Renal pelvis (tissue), 4 donors: ENCODE measurements around the gene RPH3AL. TPM values are rescaled to one million over a fixed set of nuclear protein-coding genes. Genes with fewer than 3 reads are reported as not detected.
"Not testable (repeated sequence)": the region's sequence is repeated elsewhere in the genome, so short reads cannot be mapped to it uniquely, and the experiment has no call there.

ENCODE experiments used
- DNase-seq: peaks from one replicate; pipeline ENCODE4 v3.0.0-alpha.2; 2013
- polyA plus RNA-seq, 3 donors: library from polyadenylated mRNA; unstranded; fragments of 120-200 nt; gene quantifications; one replicate each; pipeline ENCODE4 v1.2.1, GENCODE V29; 2013; ENCODE audit not compliant: insufficient read length in 3 of 3

RPH3AL gene
- polyA plus RNA-seq, 3 donors = 15.7 to 29.5 (median 23.1) TPM

DNA sequence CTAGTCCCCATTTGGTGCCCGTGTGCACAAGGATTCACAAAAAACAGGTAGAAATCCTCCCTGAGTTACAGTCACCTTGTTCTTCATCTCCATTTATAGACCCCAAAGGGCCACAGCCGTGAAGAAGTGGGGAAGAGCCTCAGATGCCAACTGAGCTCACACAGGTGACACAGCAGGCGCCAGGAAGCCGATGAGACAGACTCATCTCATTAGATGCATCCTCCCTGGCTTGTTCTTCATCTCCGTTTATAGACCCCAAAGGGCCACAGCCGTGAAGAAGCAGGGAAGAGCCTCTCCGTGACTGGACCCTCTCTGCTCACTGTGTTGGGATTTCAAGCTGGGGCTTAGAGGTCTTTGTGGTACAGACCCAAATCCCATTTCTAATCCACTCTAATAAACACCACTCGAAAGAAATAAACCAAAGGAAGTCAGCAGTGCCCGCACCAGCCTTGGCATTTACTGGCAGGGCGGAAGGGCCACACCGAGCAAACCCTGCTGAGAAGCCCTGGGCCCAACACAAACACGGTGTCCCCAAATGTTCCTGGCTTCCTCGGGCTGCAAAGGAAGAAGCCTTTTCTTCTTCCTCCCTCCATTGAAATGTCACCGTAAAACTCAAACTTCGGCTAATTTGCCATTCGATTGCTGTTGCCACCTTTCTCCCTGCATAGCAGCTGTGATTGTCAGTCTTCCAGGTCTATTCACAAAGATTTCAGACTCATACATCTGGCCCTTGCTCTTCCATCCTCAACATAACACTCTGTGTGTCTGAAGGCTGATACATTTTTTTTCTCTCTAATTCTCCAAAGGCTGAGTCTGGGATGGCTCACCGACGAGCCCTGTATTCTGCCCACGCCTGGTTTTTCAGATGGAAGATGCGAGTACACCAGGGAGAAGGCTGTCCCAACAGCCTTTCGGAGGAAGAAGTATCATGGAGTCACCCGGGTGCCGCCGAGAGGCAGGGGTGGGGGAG, 126.2 kb downstream of the RPH3AL start:
- no peak for DNase-seq

DNA sequence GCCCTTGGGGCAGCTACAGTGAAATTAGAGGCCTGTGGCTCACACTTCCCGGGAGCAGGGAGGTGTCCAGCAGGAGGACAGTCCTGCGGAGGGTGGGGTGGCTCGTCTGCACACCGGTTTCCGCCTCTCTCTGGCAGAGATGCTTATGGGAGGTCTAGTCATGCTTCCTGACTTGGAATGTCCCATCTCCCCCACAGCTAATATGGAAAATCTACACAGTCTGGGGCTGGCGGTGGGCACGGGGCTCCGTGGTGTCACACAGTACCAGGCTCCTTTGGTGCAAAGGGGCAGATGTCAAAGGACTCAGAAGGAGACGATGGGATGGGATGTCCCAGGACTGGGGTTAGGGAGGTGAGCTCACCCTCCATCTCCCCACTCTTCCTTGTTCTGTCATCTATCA, 127.1 kb downstream of the RPH3AL start:
- no peak for DNase-seq

DNA sequence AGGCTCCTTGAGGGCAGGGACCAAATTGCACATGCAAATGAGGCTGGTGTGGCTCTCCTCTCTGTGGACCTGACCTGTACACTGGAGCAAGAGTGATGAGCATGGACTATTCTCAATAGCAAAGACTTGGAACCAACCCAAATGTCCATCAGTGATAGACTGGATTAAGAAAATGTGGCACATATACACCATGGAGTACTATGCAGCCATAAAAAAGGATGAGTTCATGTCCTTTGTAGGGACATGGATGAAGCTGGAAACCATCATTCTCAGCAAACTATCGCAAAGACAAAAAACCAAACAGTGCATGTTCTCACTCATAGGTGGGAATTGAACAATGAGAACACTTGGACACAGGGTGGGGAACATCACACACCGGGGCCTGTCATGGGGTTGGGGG, 128.0 kb downstream of the RPH3AL start:
- DNase-seq = not testable (repeated sequence)

DNA sequence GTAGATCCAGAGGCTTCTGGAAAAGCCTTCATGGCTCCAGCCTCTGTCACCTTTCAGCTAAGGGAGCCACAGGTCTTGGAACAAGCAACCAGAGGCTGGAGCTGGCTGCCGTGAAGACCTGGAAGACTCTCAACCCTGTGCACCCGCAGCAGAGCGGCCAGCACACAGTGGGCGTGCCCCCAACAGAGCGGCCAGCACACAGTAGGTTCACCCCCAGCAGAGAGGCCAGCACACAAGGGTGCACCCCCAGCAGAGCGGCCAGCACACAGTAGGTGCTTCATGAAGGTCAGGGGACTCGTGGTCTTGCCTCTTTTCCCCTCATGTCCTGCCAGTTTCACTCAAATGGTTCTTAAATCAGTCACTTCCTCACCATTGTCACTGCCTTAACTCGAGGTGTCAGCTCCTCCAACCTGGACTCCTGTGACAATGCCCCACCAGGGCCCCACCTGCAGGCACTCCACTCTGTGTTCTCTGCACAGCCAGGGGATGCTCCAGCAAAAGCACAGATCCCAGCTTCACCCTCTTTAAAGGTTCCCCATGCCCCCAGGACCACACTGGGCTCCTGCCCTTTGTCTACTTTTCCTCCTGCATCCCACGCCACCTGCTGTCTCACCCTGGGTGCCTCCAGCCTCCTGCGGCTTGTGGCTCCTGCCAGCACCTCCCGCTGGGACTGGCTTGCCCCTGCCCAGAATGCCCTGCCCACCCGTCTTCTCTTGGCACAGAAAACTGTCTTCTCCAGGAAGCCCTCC, 128.7 kb downstream of the RPH3AL start:
- DNase-seq = no peak

DNA sequence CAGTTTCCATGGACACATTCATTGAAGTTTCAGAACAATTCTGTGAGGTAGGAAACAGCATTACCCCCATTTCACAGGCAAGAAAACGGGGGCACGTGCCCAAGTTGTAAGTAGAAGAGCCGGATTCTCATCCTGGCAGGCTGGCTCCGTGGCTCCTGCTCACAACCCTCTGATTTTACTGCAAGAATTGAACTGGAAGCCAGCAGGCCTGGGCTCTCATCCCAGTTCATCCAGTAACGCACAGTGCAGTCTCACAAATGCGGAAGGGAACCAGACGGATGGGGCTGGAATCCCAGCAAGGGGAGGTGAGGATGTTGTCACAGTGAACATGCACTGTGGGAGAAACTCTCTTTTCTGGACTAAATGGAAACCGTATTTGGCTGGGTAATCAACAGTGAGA, 130.4 kb downstream of the RPH3AL start:
- no peak for DNase-seq

DNA sequence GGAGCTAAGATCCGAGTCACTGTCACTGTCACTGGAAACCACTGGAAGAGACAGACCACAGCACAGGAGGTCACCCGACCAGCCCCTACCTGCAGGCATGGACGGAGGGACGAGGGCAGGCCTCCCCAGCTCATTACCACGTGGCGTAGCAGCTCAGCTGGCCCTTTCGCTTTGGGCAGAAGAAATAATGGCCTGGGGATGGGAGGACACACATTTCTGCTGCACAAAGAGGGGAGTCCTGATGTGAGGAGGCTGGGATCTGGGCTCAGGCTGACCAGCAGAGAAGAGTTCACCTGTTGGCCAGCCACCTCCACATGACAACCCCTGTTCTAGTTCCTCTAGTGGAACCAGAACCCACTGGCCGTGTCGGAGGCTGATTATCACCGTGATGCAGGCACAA, 132.9 kb downstream of the RPH3AL start:
- DNase-seq = no peak

DNA sequence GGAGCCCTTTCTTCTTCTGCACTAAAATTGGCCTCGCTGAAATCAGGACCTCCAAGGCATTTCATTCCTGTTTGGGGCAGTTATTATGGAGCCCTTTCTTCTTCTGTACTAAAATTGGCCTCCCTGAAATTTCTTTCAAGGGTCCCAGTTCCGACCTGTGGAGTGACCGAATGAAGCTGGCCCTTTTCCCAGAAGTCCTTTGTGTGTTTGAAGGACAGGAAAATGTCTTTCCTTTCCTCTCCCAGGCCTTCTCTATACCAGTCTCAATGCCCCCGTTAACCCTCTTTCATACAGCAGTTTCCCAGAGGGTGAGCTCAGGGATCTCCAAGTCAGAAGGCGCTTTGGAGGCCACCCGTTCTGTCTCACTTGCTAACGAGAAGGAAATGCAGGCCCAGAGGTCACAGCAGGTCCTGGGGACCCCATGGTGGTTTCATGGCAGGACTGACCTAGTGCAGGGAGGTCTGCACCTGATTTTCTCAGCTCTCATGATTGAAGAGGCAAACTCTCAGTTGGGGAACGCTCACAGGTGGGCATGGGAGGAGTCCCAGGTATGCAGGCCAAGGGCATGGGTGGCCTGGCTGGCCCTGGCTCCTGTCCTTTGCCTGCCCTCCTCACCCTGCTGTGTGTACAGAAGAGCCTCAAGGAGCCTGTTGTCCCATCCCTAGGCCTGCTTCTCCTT, 134.0 kb downstream of the RPH3AL start:
- DNase-seq = no peak

DNA sequence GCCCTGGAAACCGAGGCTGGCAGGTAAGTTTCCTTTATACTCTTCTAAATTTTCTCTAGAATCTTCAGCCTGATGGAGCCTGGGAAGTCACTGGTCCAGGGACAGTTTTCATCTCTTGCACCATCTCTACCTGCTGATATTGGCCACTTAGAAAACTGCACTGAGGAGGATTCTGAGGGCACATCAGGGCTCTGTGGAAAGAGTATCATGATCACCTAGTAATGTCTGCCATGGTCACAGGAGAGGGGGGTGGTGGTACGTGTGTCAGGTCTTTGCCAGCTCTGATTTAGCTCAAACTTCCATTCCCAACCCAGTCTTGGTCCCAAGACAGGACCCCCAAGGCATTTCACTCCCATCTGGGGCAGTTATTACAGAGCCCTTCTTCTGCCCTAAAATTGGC, 136.0 kb downstream of the RPH3AL start:
- no peak for DNase-seq

DNA sequence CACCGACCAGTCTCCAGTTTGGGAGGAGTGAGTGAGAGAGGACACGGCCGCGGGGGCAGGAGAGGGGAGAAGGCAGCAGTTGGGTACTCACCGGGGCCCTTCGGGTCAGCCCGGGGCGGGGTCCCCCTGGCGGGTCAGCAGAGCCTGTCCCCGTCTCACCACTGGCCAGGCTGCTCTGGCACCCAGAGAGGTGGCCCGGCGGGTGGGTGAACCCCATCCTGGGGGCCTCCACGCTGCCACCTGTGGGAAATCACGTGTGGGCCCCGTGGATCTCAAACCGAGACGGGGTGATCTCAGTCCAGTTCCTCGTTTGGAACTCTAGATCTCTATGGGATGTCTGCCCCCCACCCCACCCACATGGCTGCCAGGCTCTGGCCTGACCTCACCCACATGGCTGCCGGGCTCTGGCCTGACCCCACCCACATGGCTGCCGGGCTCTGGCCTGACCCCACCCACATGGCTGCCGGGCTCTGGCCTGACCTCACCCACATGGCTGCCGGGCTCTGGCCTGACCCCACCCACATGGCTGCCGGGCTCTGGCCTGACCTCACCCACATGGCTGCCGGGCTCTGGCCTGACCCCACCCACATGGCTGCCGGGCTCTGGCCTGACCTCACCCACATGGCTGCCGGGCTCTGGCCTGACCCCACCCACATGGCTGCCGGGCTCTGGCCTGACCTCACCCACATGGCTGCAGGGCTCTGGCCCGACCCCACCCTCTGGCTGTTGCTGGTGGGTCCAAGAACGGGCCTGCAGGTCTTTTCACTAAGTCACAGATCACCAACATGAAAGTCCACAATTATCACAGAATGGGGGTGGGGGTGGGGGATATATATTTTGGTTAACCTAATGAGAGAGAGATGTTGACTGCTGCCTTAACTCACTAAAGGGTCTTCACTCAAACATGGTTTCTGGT, 136.8 kb downstream of the RPH3AL start:
- DNase-seq = not testable (repeated sequence)

DNA sequence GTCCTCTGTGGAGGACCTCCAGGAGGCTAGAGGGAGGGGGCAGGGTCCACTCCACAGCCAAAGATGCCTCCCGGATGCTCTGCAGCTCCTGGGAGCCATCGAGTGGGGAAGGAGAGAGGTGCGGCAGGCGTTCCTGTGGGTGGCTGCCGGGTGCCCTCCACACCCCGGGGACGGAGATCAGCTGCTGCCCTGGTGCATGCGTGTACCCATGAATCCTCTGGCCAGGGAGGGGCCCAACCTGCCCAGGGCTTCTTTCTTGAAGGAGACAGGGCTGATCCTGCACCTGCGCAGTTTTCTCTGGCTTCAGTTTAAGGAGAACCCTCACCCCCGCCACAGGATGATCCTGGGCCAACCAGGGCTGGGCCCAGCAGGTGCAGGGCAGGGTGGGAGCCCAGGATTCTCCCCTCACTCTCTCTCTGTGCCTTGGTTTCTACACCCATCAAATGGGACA, 137.7 kb downstream of the RPH3AL start:
- DNase-seq = no peak

DNA sequence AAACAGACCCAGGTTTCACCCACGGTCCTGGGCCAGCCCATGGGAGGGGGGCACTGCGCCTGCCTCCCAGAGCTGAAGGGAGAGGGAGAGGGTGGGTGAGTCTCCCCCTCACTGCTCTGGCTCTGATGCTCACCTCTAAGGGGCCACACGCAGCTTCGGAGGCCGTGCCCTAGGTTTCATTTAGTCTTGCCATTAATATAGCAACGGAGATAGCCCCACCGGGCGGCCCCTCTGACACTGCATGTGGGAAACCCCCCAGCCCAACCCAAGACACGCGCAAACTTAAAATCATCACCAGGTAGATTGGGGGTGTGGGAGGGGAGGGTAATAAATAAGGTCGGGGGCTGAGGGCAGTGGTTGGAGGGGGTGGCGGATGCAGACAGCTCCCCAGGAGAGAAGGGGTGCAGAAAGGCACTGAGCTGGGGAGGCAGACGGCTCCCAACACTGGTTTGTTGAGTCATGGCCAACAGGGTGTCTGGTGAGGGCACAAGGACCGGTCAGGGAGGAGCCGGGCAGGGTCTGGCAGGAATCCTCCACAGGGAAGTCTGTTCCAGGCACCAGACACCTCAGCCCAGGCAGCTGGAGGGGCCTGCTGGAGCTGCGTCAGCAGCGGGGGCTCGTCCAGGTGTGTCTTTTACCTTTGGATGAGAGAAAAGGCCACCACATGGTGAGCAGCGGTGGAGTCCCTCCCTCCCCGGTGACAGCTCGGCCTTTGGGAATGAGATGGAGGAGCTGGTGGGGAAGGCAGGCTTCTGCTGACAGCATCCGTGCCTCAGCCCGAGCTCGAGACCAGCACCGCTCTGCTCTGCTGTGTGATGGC, 139.1 kb downstream of the RPH3AL start:
- no peak for DNase-seq

DNA sequence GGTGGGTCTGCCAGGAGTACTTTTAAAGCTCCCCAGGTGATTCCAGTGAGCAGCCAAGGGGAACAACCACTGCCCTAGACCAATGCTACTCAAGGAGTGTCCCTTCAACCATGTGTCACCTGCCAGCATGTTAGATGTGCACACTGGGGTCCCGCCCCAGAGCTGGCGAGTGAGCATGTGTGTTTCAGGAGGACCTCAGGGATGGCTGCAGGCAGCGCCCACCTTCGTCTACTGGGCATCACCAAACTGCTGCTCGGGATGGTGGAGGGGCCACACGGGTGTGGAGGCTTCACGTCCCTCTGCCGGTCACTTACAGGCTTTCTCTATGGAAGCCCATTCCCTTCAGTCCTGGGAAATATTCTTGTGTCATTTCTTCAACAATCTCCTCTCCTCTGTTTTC, 142.2 kb downstream of the RPH3AL start:
- DNase-seq = no peak

DNA sequence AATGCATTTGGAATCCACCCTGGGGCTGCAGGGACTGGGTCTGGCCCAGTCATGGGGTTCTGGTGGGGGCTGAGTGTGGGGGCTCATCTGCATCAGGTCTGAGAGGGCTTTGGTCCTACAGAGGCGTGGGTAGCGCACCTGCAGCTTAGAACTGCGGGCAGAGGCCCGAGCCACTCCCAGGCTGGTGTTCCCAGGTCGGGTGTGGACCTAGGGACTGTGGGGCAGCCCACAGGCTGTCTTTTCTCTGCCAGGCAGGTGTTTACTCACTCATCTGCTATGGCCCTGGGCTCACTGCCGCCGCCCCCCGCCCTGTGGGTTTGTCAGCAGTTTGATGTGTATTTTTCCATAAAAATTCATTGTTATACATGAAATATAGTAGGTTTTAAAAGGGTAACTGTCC, 144.2 kb downstream of the RPH3AL start:
- no peak for DNase-seq

DNA sequence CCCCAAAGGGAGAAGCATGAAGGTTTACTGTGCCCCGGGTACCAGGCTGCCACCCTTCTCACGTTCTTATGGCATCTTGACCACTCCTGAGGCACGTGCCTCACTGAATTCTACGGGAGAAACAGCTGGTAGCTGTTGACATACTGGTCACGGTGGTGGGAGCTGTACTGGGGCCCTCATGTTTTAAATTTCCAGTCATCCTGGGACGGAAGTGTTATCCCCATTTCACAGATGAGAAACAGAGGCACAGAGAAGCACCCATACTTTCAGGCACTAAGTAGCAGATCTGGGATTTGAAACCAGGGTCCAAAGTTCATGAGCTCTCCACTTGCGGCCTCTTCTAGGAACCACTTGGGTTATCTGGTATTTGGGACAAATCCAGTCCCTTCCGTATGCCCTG, 144.8 kb downstream of the RPH3AL start:
- no peak for DNase-seq

DNA sequence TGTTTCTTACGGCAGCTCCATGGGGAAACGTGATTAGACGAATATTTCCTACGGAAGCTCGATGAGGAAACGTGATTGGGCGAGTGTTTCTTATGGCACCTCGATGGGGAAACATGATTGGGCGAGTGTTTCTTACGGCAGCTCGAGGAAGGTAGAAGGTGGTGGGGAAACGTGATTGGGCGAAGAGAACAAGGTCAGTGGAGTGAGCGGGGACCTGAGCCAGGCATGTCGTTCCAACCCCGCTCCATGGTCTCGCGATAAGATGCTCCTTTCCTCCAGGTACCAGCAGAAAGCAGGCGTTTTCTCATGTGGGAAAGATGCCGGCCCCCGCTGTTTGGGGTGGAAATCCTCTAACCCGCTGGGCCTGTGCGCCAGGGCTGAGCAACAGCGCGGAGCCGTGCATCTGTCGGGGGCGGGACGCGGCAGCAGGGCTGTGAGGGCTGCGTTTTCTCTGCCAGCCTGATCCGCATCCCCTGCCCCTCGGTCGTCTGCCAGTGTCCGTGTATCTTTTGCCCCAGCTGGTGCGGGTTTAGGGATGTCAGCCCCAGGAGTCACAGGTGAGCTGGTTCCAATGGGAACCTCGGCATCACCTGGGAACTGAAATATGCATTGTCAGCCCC, 145.6 kb downstream of the RPH3AL start:
- DNase-seq = no peak

DNA sequence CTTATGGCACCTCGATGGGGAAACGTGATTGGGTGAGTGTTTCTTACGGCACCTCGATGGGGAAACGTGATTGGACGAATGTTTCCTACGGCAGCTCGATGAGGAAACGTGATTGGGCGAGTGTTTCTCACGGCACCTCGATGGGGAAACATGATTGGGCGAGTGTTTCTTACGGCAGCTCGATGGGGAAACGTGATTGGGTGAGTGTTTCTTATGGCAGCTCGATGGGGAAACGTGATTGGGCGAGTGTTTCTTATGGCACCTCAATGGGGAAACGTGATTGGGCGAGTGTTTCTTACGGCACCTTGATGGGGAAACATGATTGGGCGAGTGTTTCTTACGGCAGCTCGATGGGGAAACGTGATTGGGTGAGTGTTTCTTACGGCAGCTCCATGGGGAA, 146.1 kb downstream of the RPH3AL start:
- not testable (repeated sequence) for DNase-seq

DNA sequence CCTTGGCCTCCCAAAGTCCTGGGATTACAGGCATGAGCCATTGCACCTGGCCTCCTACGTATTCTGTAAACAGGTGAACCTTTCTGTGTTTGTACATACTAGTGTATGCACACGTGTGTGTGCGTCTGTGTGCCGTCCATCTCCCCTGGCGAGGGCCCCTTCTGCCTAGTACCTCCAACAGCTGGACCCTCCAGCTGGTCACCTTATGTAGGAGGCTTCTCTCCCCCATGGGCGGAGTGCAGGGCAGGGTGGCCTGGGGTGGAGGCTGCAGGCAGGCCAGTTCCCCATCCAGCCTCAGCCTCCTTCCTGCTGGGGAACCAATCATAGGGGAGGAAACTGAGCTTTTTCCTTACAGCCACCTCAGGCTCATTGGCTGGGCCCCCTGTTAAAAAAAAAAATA, 146.8 kb downstream of the RPH3AL start:
- no peak for DNase-seq

DNA sequence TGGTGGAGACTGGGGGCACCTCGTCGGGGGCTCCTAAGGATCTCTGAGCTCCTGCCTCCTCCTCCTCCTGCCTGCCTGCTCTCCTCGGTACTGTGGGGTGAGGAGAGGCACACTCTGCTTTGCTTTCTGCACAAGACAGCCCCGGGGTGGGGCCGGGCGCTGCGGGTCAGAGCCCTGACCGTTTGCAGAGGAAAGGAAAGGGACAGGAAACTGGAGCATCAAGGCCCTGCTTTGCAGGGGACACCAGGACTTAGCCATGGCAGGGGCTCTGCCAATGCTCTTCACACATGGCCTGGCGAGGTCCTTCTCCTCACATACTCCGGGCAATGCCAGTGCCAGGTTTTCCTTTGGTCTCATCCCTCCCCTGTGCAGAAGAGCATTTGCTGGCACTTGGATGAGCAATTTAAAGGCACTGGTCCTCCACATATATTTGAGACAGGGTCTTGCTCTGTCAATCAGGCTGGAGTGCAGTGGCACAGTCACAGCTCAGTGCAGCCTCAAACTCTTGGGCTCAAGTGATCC, 147.4 kb downstream of the RPH3AL start:
- DNase-seq = no peak

DNA sequence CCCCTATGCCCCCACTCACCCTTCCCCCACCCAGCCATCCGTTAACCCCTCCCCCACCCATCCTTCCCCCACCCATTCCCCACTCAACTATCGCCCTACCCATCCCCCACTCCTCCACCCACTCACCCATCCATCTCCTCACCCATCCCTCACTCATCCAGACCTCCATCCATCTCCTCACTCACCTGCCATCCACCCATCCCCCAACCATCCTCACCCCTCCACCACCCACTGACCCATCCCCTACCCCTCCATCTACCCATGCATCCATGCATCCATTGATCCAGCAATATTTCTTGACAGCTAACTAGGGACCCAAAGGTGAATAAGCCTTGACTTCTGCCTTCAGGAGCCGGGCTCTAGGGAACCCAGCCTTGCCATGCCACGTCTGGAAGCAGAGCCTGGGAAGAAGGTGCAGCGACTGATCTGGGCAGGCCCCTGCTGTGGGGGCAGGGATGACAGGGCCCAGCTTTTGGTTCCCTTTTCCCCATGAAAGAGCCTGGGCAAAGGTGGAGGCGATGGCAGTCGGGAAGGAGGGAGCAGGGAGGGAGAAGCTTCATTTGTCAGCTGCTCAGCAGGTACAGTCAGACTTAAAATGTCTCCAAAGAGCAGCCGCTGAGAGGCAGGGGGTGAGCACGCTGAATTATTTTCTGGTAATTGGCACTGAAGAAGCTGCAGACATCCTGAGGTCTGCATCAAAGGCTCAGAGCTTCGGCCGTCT, 148.0 kb downstream of the RPH3AL start:
- no peak for DNase-seq
